Neuronal stem cell (in vitro differentiated cells): Measurements from ENCODE around the gene NNT.
"Not testable (repeated sequence)": the region's sequence is repeated elsewhere in the genome, so short reads cannot be mapped to it uniquely, and the experiment has no call there.

Experiments used
- DNase-seq: peaks from one replicate; pipeline ENCODE4 v3.0.0-alpha.2; 2013; ENCODE audit warnings: low spot score
- H2AFZ ChIP-seq: one replicate; pipeline ENCODE4 v1.6.1; 2013; ENCODE audit warnings: mild to moderate bottlenecking, low read length, inconsistent platforms
- H2AK5ac ChIP-seq: 2 replicates; pipeline ENCODE4 v1.6.1; 2013; ENCODE audit warnings: low read depth, mild to moderate bottlenecking, inconsistent platforms, low read length, moderate library complexity, mixed read lengths
- H2BK120ac ChIP-seq: 2 replicates; pipeline ENCODE4 v1.6.1; 2013; ENCODE audit warnings: low read depth, mild to moderate bottlenecking, inconsistent platforms, low read length, moderate library complexity, mixed read lengths
- H2BK12ac ChIP-seq: one replicate; pipeline ENCODE4 v1.6.1; 2013; ENCODE audit warnings: low read length, inconsistent platforms
- H2BK15ac ChIP-seq: 2 replicates; pipeline ENCODE4 v1.6.1; 2013; ENCODE audit warnings: mild to moderate bottlenecking, low read length, inconsistent platforms, mixed read lengths
- H2BK5ac ChIP-seq: one replicate; pipeline ENCODE4 v1.6.1; 2013; ENCODE audit warnings: inconsistent platforms, mild to moderate bottlenecking, low read length, moderate library complexity
- H3K14ac ChIP-seq: one replicate; pipeline ENCODE4 v1.6.1; 2013; ENCODE audit warnings: low read length, inconsistent platforms
- H3K18ac ChIP-seq: 2 replicates; pipeline ENCODE4 v1.6.1; 2013; ENCODE audit warnings: low read length, inconsistent platforms
- H3K23ac ChIP-seq: 2 replicates; pipeline ENCODE4 v1.6.1; 2013; ENCODE audit warnings: low read depth, mild to moderate bottlenecking, mixed read lengths, low read length, inconsistent platforms; ENCODE audit not compliant: poor library complexity
- H3K27ac ChIP-seq: replicated peaks from 3 replicates; pipeline ENCODE4 v1.5.1; 2013; ENCODE audit warnings: low read length, inconsistent platforms
- H3K27me3 ChIP-seq, 3 experiments: 2 replicates each; pipeline ENCODE4 v1.6.1; 2013; ENCODE audit warnings: low read length in 3 of 3, mild to moderate bottlenecking in 2 of 3, inconsistent platforms in 1 of 3, low read depth in 1 of 3, mixed read lengths in 1 of 3, moderate library complexity in 1 of 3; ENCODE audit not compliant: control insufficient read depth in 3 of 3, insufficient read depth in 3 of 3
- H3K36me3 ChIP-seq, 2 donors: replicated peaks in 1 of 2; 2 replicates each; pipeline ENCODE4 v1.6.1; 2013; ENCODE audit warnings: low read length in 2 of 2; ENCODE audit not compliant: control insufficient read depth in 2 of 2, insufficient read depth in 2 of 2
- H3K4ac ChIP-seq: 2 replicates; pipeline ENCODE4 v1.6.1; 2013; ENCODE audit warnings: inconsistent platforms, mild to moderate bottlenecking, low read length, moderate library complexity
- H3K4me1 ChIP-seq, 2 donors: 1 replicate in 1 of 2; 2 replicates in 1 of 2; pipeline ENCODE4 v1.6.1; 2013; ENCODE audit warnings: low read length in 2 of 2, low read depth in 1 of 2; ENCODE audit not compliant: control insufficient read depth in 2 of 2, insufficient read depth in 1 of 2
- H3K4me2 ChIP-seq: one replicate; pipeline ENCODE4 v1.6.1; 2013; ENCODE audit warnings: mild to moderate bottlenecking, low read length, inconsistent platforms; ENCODE audit not compliant: insufficient read depth, poor library complexity, severe bottlenecking
- H3K4me3 ChIP-seq, 2 donors: 2 replicates each; pipeline ENCODE4 v1.5.1; 2013; ENCODE audit warnings: low read length in 2 of 2, mild to moderate bottlenecking in 2 of 2, inconsistent platforms in 1 of 2, moderate library complexity in 1 of 2
- H3K79me1 ChIP-seq: one replicate; pipeline ENCODE4 v1.6.1; 2013; ENCODE audit warnings: low read depth, mild to moderate bottlenecking, inconsistent platforms, low read length, moderate library complexity
- H3K9ac ChIP-seq: one replicate; pipeline ENCODE4 v1.6.1; 2013; ENCODE audit warnings: mild to moderate bottlenecking, low read depth, low read length, inconsistent platforms; ENCODE audit not compliant: poor library complexity
- H3K9me3 ChIP-seq, 2 donors: replicated peaks in 1 of 2; 2 replicates each; pipeline versions ENCODE3 to v1.6.1; 2013; ENCODE audit warnings: low read length in 2 of 2, mild to moderate bottlenecking in 2 of 2, inconsistent platforms in 1 of 2, low read depth in 1 of 2, mixed read lengths in 1 of 2, moderate library complexity in 1 of 2; ENCODE audit not compliant: control insufficient read depth in 2 of 2, insufficient read depth in 1 of 2
- H4K8ac ChIP-seq: one replicate; pipeline ENCODE4 v1.6.1; 2013; ENCODE audit warnings: low read depth, mild to moderate bottlenecking, inconsistent platforms, low read length, moderate library complexity
- H4K91ac ChIP-seq: one replicate; pipeline ENCODE4 v1.6.1; 2013; ENCODE audit warnings: low read length, low read depth, mild to moderate bottlenecking, inconsistent platforms; ENCODE audit not compliant: poor library complexity
- WGBS, 2 donors: extraction: QIAGEN DNeasy Blood & Tissue Kit; methylation state at CpG; one replicate each; pipeline ENCODE4 v1.1.7; 2013; ENCODE audit warnings: missing lambda C conversion rate in 2 of 2, mixed read lengths in 1 of 2; ENCODE audit not compliant: insufficient read length in 2 of 2, insufficient replicate concordance in 1 of 2; ENCODE audit errors: extremely low coverage in 2 of 2; 5-methylcytosine and 5-hydroxymethylcytosine counted together

NNT gene

DNA sequence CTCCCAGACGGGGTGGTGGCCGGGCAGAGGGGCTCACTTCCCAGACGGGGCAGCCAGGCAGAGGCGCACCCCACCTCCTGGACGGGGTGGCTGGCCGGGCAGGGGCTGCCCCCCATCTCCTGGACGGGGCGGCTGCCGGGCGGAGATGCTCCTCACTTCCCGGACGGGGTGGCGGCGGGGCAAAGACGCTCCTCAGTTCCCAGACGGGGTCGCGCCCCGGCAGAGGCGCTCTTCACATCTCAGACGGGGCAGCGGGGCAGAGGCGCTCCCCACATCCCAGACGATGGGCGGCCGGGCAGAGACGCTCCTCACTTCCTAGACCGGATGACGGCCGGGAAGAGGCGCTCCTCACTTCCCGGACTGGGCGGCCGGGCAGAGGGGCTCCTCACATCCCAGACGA, 62.8 kb downstream of the NNT start:
- not testable (repeated sequence) for H3K23ac ChIP-seq, H3K14ac ChIP-seq, H2BK12ac ChIP-seq, H3K4me1 ChIP-seq, H3K79me1 ChIP-seq, H4K91ac ChIP-seq, H3K9me3 ChIP-seq, H4K8ac ChIP-seq, H2AFZ ChIP-seq, H3K27ac ChIP-seq, H3K27me3 ChIP-seq, H3K4ac ChIP-seq, H3K4me2 ChIP-seq, H2AK5ac ChIP-seq, H2BK15ac ChIP-seq, H3K9ac ChIP-seq, DNase-seq, H3K4me3 ChIP-seq, H2BK5ac ChIP-seq, H3K18ac ChIP-seq, H2BK120ac ChIP-seq
- no CpG with 5 or more reads among the region's 35 CpGs for WGBS, 2 donors
- H3K36me3 ChIP-seq = peaks cover 0 to 17% of the 10 kb centered on the region in 2 donors

DNA sequence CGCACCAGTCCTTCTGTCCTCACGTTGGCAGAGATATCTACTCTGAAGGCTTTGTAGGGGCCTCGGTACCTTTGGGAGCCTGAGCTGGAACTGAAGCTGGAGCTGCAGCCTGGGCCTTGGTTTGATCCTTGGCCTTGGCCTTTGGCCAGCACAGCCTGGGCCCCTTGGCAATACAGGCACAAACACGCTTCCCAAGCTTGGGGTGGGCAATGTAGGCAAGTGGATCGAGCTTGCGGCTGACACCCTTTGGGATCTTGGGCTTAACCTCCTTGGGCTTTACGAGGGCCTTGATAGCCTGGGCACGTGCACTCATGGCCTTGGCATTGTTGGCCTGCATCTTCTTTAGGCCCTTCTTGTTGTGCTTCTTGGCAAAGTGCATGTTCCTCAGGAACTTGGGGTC, 63.7 kb downstream of the NNT start:
- not testable (repeated sequence) for DNase-seq, H3K4me2 ChIP-seq, H3K14ac ChIP-seq, H3K27ac ChIP-seq, H3K9me3 ChIP-seq, H2BK120ac ChIP-seq, H3K27me3 ChIP-seq, H2BK12ac ChIP-seq, H4K8ac ChIP-seq, H2AK5ac ChIP-seq, H2BK15ac ChIP-seq, H2BK5ac ChIP-seq, H3K79me1 ChIP-seq, H3K18ac ChIP-seq, H3K4me1 ChIP-seq, H3K4me3 ChIP-seq, H3K9ac ChIP-seq, H2AFZ ChIP-seq, H4K91ac ChIP-seq, H3K23ac ChIP-seq, H3K4ac ChIP-seq
- no CpG with 5 or more reads among the region's 8 CpGs for WGBS, 2 donors
- H3K36me3 ChIP-seq = peaks cover 0 to 13% of the 10 kb centered on the region in 2 donors

DNA sequence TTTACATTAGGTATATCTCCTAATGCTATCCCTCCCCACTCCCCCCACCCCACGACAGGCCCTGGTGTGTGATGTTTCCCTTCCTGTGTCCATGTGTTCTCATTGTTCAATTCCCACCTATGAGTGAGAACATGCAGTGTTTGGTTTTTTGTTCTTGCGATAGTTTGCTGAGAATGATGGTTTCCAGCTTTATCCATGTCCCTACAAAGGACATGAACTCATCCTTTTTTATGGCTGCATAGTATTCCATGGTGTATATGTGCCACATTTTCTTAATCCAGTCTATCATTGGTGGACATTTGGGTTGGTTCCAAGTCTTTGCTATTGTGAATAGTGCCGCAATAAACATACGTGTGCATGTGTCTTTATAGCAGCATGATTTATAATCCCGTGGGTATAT, 64.4 kb downstream of the NNT start:
- H2AFZ ChIP-seq, H3K9ac ChIP-seq, H3K4me3 ChIP-seq, DNase-seq, H3K4me2 ChIP-seq, H4K91ac ChIP-seq, H3K14ac ChIP-seq, H3K9me3 ChIP-seq, H2BK120ac ChIP-seq, H3K4ac ChIP-seq, H3K18ac ChIP-seq, H3K27ac ChIP-seq, H2BK12ac ChIP-seq, H3K23ac ChIP-seq, H3K79me1 ChIP-seq, H2BK15ac ChIP-seq, H2AK5ac ChIP-seq, H2BK5ac ChIP-seq, H3K4me1 ChIP-seq, H4K8ac ChIP-seq, H3K27me3 ChIP-seq: not testable (repeated sequence)
- WGBS, 2 donors = no CpG with 5 or more reads among the region's 5 CpGs
- H3K36me3 ChIP-seq = peaks cover 0 to 13% of the 10 kb centered on the region in 2 donors

DNA sequence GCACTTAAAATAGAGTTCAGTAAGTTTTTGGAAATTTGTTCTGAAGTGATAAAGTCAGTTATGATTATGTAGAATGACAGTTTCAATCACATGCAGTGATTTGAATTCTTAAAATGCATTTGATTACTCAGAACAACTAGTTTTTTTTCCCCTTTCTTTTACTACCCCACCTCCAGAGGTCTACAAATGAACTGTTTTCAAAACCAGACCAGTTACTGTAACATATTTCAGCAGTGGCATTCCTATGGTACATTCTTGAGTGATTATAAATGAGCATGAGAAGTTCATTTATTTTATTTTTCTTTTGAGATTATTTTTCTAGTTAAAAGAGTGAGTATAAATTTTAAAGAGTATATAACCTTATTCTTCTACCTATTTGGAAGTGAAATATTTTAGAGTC, 71.6 kb downstream of the NNT start:
- Histone ChIP-seq H3K27ac (no peak overlapping the region), H3K14ac (no peak overlapping the region), H2AK5ac (no peak overlapping the region), H2BK12ac (no peak overlapping the region), H3K23ac (no peak overlapping the region), H3K9ac (no peak overlapping the region), H4K91ac (no peak overlapping the region), H4K8ac (no peak overlapping the region), H3K79me1 (no peaks in the 10 kb centered on the region), H3K4me2 (no peak overlapping the region), H2AFZ (no peak overlapping the region), H3K4ac (no peak overlapping the region), H2BK120ac (no peak overlapping the region), H3K9me3 (no peaks in the 10 kb centered on the region), H2BK15ac (no peak overlapping the region), H3K4me1 (no peaks in the 10 kb centered on the region), H3K4me3 (no peak overlapping the region), H3K36me3 (peaks cover 0 to 38% of the 10 kb centered on the region in 2 donors), H3K18ac (no peak overlapping the region), H3K27me3 (no peaks in the 10 kb centered on the region), H2BK5ac (no peak overlapping the region)
- DNase-seq = no peak
